ENCODE measurements around the gene OR1F1.

Gene OR1F1

GRCh38 chr16:3243882-3244281 lies 55.9 kb downstream of the OR1F1 start:
- DNase-seq (ENCODE audit: insufficient read length, low spot score): no peak
- FAIRE-seq: no peak

GRCh38 chr16:3246002-3246401 lies 58.0 kb downstream of the OR1F1 start:
- DNase-seq (ENCODE audit: insufficient read length, low spot score) (no peak), FAIRE-seq (no peak)

- no peak for FAIRE-seq
- DNase-seq (ENCODE audit: insufficient read length, low spot score): no peak
Observed at GRCh38 chr16:3246876-3247275, 58.9 kb downstream of the OR1F1 start.

GRCh38 chr16:3248596-3248995 lies 60.6 kb downstream of the OR1F1 start:
- DNase-seq (ENCODE audit: insufficient read length, low spot score): no peak
- FAIRE-seq: no peak

GRCh38 chr16:3249020-3249419 lies 61.0 kb downstream of the OR1F1 start:
- DNase-seq (ENCODE audit: insufficient read length, low spot score) (no peak), FAIRE-seq (no peak)

- no peak for FAIRE-seq
Observed at GRCh38 chr16:3249451-3249850, 61.4 kb downstream of the OR1F1 start.

GRCh38 chr16:3252967-3253366 lies 65.0 kb downstream of the OR1F1 start:
- FAIRE-seq (no peak), DNase-seq (ENCODE audit: insufficient read length, low spot score) (no peak)

More at GRCh38 chr16:3249451-3249850, 61.4 kb downstream of the OR1F1 start:
- DNase-seq (ENCODE audit: insufficient read length, low spot score): no peak

GRCh38 chr16:3254309-3254708 lies 66.3 kb downstream of the OR1F1 start:
- FAIRE-seq (no peak), DNase-seq (ENCODE audit: insufficient read length, low spot score) (no peak)

All from HTR-8/SVneo (cell line).